HS-27A (cell line): Measurements from ENCODE around the gene PARP6.

Source experiments
- DNase-seq: peaks from one replicate; pipeline ENCODE4 v3.0.0-alpha.2; 2012; ENCODE audit warnings: low read depth, missing footprints

PARP6 gene

DNA sequence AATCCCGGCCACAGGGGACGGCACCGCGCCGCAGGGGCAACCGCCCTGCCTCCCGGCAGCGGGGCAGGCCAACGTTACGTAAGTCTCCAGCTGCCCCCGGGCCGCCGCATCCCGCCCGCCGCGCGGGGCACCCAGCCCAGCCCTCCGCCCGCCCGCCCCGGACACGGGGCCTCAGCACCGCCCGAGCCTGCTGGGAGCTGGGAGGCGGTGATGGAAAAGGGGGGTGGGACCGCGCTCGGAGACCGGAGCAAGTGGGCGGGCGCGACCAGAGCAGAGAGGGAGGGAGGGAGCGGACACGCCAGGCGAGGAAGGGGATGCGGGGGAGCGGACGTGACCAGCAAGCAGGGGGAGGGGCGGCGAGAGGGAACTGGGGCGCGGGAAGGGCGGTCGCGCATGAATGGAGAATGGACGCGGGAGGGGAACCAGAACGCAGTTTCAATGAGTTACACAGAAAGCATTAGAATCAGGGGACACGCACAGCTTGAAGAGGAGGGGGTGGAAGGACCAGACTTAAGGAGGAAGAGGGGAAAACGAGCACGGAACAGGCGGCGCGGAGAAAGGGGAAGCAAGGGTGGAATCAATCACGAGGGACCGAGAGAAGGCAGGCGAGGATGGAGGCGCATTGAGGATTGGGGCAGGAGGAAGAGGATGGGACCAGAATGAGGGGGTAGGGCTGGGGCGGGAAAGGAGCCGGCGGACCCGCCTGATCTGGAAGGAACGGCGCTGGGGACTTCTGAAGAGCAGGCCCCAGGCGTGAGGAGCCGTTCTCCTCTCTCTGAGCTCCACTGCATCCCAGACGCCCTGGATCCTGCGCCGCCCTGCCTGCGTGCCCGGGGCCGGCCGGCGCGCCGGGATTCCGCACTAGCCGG lies 41.9 kb downstream of the PARP6 start:
- peak; percentile 81 for DNase-seq

DNA sequence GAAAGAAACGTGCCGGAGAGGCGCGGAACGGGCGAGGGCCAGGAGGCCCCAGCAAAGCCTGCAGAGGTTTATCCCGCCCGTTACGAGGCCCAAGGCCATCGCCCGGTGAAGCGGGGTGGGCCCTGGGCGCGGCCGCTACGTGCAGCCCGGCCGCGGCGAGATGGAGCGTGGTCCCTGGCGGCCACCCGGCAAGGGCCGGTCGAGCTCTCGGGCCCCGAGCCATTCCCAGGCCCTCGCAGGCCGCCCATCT lies 42.5 kb downstream of the PARP6 start:
- no peak for DNase-seq

DNA sequence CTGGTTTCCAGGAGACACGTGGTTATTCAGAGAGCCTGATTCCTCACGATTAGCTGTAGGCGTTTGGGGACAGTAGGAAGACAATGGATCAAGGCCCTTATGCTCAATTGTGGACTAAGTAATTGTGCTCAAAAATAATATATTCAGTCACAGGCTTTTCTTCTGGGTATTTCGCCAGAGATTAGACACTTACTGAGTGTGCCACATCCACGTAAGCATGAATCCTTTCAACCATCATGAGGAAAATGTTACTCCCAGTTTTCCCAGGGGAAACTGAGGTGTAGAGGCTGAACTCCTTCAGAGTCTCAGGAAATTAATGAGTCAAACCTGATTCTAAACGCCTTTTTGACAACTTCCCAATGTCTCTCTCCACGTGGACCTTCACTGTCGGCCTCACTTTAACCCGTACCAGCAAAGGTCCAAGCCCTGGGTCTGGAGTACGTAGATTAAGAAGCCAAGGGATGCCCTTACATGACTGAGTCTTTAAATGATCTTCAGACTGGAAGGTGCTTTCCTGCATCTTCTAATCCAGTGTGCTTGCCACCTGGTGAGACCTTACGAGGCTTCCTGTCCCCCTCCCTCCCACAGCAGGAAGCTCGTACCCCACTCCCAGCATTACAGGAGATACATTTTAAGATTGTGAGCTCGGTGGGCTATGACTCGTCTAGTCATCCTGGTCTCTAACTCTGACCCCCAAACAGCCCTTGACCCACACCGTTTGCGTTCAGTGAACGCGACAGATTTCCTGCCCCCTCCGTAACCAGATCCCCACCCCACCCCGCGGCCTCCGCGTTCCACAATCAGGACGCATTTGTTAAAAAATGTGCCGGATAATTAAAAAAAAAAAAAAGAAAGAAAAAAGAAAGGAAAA lies 43.0 kb downstream of the PARP6 start:
- DNase-seq, result peak; percentile 45

DNA sequence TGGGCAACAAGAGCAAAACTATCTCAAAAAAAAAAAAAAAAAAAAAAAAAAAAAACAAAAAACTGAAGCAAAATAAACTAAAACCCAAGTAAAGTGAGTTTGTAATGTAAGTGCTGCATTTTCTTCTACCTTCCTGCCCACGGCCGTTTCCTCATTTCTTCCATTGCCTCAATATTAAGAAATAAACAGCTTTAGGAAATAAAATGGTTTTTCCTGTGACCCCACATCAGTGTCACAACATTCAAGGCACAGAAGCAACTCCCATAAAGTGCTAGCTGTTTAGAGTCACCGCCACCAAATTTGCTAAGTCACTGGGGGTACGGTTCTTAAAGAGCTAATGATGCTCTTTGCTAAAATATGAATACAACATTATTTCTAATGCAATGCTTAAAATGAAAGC lies 44.6 kb downstream of the PARP6 start:
- no peak for DNase-seq

DNA sequence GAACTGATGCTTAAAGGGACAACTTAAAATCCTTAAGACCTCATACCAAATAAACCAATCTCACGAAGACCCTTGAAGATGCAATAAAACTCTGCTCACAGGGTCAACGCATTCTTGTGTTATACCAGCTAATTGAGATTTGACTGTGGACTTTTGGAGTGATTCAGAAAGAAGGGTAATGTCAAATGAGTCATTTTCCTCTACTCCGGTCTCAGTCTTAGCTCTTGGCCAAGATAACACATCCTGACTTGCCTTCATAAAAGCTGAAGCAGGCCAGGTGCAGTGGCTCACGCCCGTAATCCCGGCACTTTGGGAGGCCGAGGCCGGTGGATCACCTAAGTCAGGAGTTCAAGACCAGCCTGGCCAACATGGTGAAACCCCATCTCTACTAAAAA lies 45.2 kb downstream of the PARP6 start:
- DNase-seq, result peak; percentile 89

DNA sequence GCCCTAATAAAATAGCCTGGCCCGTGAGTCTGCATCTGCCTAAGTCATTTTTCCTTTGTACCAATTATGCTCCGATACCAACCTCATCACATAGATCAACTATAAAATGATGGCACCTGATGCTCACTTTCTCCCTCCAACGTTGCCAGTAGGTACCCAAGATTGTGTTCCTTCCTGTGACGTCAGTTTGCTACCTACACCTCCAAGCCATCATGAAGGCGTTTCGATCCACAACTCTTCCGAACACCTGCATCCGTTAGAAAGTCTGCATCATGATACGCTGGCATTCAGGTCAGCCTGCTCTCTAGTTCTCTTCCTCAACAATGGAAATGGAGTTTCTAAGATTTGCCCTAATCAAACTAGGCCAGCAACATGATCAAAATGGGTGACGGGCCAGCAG lies 49.1 kb downstream of the PARP6 start:
- no peak for DNase-seq

DNA sequence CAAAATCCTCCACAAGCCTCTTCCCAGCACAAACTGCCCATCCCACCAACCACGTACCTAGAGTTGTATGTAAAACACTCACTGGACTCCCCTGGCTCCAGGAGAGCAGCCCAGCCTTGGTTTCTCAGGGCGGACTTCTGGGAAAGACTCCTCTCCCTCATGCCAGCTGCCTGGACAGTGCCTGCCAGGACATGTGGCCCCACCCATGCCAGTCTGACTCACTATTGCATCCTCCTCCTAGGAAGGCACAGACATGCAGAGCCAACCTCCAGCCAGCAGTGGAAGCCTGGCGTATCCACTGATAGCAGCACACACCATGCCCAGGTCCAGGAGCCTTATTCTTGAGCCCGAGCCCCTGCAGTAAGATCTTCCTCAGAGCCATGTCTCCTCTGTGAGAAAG lies 50.0 kb downstream of the PARP6 start:
- peak; percentile 73 for DNase-seq

DNA sequence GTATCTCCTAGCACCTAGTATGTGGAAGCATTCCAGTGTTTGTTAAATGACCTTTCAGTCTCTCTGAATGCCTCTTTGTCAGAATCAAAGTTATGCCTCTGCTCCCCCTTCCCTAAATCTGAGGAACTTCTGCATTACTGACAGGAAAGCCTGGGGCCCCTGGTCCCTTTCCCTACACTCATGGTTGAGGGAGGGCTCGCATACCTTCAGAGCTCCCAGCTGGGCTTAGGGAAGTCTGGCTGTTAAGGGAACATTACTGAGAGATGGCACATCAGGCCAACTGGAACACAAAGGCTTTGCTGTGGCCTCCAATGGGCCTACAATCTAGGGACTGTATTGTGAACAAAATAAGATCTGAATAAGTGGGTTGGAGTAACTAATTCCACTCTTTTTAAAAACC lies 51.7 kb downstream of the PARP6 start:
- DNase-seq, result no peak

DNA sequence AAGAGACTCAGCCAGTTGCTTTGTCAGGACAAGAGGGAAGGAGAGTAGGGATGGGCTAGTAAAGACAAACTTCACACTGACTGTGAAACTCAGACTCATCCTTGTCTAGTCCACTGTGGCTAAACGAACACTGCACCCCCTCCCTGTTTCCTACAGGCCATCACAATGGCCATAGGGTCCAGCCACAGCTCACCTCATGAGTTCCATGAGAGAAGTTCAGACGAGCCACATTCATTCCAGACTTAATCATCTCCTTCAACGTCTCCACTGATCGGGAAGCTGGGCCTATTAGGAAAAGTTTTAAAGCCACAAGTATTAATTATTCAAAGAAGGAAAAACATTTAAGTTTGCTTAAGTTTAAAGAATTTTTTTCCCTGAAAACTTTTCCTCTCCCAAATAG lies 55.1 kb downstream of the PARP6 start:
- no peak for DNase-seq

DNA sequence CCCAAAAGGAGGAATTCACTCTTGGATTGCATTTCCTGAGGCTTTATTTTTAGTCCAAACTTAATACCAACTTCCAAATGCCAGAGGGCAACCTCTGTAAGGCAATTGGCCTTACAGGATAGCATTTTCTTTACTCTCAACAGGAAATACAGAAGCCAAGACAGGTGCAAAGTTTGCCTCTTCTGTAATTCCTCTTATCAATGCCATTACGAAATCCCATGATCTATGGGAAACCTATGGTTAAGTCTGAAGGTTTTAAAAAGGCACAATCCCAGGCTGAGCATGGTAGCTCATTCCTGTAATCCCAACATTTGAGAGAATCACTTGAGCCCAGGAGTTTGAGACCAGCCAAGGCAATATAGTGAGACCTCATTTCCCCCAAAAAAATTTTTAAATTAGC lies 56.3 kb downstream of the PARP6 start:
- DNase-seq, result no peak

DNA sequence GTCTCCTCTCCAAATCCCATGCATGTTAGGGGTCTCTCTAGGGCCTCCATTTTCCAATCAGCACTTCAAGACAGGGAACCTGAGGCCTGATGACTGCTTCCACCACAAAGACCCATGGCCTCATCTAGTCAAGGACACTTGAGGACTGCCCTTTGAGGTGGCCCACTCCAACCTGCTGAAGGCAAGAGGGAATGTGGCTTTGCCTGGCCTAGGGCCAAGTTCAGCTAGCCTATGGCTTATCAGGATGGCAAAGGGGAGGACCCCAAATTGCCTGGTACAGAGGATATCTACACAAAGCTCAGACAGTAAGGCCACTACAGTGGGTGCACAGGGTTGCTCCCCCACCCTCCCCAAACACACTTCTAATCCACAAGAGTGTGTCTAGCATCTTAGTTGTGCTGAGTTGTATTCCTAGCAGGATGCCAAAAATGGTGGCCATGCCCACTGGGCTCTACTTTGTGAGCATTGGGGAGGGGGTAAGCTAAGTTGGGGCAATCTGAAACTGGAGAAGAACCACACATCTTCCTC lies 64.7 kb downstream of the PARP6 start:
- no peak for DNase-seq

DNA sequence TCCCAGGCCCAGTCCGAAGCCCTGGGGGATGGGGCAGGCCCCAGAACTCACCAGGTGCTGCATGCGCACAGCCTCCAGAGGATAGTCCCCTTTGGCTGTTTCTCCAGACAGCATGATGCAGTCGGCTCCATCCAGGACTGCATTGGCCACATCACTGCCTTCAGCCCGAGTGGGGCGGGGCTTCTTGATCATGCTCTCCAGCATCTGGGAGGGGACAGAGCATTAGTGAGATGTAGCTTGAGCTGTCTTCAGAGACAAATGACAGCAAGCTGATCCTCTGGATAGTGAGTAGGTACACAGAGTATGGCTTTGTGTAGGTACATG lies 65.7 kb downstream of the PARP6 start:
- DNase-seq, result no peak

DNA sequence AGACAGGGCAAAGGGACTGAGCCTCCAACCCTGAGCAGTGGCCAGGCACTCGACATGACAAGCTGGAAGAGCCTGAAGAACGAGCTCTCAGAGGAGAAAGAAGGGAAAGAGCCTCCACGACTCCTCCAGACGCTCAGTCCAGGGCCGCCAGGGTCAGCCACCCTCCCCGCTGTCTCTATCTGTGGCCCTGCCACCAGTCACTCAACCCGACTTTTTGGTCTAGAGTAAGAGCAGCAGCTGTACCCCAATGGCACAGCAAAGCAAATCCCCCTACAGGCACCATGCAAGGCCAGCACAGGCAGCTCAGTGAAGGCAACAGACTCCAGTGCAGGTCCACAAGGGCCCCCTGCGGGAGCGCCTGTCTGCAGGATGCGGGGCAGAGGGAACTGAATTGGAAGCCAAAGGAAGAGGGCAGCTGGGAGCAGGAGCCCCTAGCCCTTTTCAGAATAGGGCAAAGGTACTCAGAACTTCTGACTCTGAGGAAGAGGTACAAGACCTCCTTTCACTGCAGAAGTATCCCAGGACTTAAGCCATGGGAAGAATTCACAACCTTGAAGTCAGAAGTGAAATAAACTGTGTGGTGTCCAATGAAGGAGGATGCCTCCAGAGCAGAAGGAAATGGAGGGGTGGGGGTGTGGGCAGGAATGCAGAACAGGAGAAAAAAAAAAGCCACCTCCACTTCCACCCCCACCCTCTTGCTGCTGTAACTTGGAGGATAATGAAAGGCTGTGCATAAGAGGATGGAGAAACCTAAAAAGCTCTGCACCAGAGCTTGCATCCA lies 66.3 kb downstream of the PARP6 start:
- DNase-seq, result no peak

DNA sequence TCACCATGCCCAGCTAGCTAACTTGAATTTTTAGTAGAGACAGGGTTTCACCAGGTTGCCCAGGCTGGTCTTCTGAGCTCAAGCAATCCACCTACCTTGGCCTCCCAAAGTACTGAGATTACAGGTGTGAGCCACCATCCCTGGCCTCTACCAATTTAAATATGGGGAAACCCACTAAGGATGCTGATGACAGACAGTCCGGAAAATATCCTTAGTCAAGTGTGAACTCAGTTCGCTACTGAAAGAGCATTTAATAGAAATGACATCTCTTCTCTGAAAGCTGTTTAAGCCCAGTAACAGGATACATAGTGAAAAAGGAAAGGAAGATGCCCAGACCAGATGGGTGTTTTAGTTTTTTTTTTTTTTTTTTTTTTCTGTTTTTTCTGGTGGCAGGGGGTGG lies 67.1 kb downstream of the PARP6 start:
- no peak for DNase-seq

DNA sequence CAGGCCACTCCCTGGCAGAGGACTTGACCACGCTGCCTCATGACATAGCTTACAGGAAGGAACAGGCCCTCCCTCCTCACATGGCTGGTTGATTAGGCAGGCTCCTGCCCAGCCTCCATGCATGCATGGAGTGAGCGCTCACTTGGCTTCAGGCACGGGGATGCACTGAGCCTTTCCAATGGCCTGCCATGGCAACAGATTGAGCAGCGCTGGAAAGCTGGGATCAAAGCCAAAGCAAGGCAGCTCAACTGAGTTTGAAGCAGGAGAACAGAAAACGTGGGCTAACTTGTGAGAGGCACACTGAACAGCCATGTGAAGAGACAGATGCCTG lies 68.9 kb downstream of the PARP6 start:
- no peak for DNase-seq

DNA sequence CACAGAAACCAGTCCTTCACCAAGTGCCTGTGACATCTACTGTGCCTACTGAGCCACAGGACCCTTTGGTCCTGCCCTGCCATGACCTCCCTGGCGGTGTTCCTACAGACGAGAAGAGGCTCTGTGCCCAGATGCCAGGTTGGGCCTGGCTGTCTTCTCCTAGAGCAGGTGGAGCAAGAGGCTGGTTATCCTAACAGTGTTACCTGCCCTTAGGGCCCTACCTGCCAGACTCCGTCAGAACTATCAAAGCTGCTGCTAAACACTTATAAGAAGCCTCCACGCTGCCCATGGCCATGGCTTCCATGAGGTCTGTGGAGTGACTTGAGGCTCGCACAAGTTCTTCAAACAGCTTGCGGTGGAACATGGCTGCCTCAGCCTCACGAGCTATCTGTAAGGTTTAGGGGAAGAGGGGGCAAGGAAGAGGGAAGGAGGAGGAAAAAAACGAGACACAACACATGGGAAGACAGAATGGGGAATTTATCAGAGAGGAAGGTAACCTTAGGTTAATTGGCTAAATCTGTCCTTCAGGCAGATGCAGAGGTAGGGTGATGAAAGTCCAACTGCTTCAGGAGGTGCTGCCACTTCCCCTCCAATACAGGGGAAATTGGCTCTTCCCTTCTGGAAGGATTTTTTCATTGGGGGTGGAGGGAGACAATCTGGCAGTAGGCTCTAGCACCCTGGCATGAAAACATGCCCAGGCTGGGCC lies 69.4 kb downstream of the PARP6 start:
- no peak for DNase-seq

DNA sequence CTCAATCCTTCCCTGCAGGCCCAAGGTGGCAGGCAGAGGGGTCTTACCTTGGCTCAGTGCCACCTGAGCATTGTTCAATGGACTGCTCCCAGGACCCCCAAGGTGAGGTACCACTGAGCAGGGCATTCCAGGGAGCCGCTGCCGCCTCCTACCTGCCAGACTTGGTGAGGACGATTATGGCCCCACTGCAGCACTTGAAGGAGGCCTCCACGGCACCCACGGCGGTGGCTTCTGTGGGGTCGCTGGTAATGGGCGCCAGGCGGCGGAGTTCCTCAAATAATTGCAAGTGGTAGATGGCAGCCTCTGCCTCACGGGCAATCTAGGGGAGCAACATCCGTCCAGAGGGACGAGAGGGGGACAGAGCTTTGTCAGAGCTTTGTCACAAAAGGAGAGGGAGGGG lies 70.1 kb downstream of the PARP6 start:
- no peak for DNase-seq

DNA sequence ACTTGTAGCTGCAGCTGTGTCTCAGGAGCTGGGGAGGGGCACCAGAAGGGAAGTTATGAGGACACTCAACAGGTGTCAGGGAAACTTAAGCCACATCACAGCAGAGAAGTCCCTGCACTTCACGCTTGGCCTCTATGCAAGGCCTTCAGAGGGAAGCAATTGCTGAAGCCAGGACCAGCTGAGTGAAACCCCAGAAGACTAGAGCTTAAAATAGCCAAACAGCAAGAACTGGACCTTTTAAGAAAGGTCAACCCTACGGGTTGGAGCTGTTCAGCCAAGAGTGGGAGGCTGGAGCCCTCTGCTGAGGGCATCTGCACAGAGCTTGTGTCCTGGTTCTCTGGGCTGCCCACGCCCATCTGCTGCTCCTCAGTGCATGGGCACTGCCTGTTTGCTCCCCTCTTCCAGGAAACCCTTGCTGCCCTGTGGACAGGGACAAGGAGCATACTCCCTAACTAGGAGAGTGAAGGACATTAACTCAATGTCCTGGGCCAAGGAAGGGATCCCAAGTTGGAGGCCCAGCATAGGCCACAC lies 70.9 kb downstream of the PARP6 start:
- DNase-seq, result no peak

DNA sequence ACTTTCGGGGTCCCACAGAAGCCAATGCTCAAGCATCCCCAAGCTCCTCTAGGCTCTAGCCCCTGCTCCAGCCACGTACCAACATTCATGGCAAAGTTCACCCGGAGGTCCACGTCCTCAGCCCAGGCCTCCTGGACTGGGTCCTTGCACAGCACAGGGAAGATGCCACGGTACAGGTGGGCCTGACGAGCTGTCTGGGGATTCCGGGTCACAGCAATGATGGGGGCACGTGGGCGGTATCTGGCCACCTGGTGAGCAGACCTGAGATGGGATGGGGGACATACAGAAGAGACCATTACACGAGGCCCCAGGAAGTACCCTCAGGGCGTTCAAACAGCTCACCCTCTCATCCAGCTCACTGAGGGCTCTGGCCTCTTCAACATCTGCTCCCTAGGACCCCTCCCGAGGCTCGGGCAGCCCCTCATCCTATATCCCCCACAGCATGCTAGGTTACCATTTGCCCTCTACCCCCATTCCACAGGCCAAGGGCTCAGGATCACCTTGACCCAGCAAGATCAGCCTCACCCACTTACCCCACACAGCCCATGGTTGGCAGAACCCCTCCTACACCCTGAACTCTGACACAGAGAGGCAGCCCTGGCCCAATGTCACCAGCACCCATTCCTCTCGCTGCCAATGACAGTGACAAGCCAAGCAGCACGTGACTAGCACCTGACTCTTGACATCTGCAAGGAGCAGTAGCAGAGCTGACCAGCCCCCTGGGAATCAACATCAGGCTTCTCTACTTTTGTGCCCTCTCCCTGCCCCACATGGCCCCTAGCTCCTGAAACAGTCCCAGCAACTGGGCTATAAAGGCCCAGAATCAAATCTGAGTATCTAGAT lies 71.7 kb downstream of the PARP6 start:
- DNase-seq, result no peak

DNA sequence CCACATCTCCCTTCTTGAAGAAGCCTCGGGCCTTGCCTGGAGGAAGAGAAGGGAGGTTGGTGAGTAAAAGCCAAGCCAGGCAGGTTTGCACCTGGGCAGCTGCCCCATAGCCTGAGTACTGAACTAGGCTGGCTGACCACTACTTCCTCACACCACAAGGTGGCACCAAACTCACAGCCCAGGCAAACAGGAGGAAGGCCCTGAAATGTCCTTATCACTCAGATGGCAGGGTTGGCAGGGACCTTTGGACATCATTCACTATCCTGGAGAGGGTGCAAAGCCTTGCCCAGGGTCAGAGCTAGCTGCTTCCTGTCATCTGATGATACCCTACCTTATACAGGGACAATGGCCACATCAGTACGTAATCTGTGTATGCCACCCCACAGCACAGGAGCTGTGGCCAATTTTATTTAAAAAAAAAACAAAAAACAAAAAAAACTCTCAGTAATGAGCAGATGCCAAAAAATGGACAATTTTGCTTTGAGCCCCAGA lies 72.6 kb downstream of the PARP6 start:
- no peak for DNase-seq

DNA sequence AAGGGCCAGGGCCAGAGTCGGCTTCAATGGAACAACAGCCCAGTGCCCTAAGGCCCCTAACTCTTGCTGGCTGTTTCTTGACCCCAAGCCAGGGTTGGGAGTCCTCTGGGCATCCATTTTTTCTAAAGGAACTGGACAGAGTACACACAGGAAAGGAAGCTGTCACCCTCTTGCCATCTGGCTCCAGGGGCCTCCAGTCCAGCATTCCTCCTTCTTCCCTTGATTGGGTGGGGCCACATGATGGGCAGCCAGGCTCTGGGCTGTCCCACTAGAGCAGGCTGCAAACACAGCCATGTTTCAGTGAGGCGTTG lies 73.2 kb downstream of the PARP6 start:
- DNase-seq, result no peak
